Islet of Langerhans (tissue), 1 donor: ENCODE data around the gene ALDH1L1.
A peak's percentile ranks its signal among the peaks of the same experiment; 100 is the strongest.

Source experiments
- FAIRE-seq: peaks from one replicate; lab custom pipeline; 2011; peaks lifted over from hg19 to GRCh38; lab: Jason Lieb, UNC

ALDH1L1 gene

DNA sequence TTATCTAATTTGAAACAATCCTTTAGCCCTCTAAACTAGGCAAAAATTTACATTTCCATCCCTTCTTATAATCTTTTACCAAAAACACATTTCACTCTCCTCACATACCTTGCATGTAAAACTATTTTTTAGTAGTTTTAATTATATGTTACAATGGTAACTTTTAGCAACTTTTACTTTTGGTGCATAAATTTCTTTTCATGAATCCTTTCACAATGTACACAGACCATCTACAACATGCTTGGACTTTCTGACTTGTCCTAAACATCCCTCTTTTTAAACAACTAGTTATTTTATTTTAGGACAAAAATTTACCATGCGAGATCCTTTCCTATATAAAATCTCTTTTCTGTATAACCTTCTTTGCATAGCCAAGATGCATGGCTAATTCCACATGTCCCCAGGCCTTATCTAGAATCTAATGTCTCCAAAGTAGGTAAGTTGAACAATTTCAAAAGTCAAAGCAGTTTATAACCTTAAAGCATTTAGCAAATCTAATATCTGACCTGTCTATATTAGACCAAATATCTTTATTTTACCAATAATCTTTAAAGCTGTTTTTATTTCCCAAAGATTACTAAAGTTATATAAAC is 14.4 kb upstream of the ALDH1L1 start:
- FAIRE-seq, result peak; percentile 68

DNA sequence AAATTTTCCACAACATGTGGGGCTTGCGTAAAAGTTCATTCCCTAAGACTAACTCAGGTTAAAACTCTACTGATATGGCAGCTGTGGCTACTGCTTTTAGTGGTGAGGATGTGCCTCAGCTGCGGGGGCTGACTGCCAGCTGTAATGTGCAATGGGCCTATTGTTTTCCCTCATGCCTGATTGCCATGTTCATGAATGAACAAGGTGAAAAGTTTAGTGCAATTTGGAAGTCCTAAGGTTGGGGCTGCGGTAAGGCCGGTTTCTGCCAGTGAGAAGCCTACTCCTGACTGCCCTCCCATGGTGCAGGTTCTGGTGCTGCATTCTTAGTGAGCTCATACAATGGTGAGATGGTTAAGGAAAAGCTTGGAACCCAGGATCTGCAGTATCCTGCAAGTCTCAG is 10.9 kb upstream of the ALDH1L1 start:
- FAIRE-seq, result no peak

DNA sequence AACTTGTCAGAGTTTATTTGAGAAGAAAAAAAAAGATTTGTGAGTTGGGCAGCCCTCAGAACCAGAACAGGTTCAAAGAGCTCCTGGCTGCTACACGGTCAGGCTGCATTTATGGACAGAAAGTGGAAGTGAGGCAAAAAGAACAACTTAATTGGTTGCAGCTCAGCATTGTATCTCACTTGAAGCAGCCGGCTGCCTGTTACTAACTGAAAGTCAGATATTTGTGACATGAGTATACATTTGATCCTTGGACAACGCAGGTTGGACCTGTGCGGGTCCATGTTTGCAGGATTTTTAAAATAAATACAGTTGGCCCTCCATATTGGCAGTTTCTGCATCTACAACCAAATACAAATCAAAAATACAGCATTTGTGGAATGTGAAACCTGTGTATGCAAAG is 7.5 kb upstream of the ALDH1L1 start:
- no peak for FAIRE-seq

DNA sequence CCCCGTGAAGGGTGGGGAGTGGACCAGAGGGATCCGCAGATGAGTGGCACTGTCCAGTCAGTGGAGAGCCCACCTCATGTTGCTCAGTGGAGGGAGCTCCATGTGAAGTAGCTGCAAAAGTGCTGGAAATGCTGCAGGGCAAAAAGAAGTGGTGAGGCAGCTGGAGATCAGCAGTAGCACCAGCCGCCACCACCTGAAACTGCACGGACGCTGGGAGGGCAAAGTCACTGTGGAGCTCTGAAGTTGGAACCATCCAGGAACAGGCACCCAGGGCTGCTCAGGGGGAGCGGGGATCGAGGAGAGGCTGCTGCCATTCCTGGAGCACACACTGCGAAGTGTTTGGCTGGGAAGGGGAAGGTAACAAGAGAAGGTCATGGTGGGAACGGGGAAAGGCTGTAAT is 6.4 kb upstream of the ALDH1L1 start:
- no peak for FAIRE-seq

DNA sequence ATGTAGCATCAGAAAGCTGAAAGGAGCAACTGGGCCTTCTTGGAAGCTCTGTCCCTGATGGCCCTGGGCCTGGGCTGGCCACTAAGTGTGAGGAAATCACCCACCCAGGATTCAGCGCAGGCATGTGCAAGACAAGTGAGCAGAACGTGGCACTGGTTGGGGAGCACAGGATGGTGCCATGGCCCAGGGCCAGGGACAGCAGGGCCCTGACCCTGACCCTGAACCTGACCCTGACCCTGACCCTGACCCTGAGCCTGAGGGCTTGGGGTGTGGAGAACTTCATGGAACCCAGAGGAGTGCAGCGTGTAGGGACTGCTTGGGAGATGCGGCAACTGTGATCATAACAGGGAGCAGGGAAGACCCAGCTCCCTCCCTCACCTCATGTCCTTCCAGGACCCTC is 5.9 kb upstream of the ALDH1L1 start:
- FAIRE-seq, result no peak

DNA sequence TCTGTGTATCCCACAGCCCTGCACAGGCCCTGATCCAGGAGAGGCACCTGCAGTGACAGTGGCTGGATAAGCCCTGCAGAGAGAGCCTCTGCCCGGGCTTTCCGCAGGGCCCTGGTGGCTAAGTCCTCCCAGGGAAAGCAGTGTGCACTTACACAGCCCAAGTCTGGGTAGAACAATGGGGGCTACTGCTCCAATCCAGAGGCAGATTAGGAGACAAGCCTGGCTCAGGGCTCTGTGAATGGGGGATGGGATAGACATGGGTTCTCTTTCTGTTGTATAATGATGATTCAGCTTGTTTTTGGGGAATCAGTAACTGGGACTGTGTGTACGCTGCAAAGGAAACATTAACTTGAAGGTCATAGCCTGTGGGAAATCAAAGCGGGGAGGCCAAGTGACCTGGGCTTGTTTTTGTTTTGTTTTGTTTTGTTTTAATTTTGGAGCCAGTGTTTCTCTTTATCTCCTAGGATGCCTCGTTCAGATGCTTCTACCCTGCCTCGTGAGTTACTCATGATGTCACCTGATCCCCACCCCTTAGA is 4.1 kb upstream of the ALDH1L1 start:
- FAIRE-seq, result no peak

DNA sequence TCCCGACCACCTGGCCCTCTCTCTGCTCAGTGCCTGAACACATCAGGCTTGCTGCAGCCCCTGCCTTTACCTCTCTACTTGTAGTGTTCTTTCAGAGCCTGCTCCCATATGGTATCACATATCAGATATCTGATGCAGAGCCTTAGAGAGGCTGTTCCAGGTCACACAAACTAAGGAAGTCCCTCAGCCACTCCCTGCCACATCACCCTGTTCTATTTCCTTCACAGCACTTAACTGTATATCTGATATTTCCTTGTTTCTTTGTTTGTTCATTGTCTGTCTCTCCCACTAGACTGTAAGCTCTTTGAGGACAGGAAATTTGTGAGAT is 976 bp upstream of the ALDH1L1 start:
- no peak for FAIRE-seq

DNA sequence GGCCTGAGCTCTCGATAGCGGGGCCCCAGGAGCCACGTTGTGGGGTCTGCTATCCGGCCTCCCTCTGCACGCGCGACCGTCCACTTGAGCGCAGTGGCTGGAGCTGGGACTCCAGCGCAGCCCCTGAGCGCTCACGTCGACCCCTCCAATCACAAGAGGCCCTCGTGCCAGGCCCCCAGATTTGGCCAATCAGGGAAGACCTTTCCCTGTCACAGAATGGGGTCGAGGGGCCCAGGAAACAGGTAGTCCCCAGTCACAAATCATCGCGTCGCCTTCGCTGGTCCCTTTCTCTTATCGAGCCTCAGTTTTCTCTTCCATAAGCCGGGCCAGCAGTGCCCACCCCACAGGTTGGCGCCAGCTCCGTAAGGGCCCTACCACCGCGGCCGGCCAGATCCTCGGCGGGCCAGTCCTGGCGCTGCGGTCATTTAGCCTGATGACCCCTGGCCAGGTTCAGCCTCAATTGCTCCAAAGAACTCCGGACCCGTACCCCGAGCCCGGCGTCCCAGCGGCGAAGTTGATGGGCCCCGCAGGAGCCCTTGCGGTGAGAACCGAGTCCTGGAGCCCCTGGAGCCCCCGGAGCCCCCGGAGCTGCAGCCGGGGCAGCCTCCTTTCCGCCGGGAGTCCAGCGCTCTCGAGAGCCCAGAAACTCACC is 435 bp downstream of the ALDH1L1 start:
- FAIRE-seq, result no peak

DNA sequence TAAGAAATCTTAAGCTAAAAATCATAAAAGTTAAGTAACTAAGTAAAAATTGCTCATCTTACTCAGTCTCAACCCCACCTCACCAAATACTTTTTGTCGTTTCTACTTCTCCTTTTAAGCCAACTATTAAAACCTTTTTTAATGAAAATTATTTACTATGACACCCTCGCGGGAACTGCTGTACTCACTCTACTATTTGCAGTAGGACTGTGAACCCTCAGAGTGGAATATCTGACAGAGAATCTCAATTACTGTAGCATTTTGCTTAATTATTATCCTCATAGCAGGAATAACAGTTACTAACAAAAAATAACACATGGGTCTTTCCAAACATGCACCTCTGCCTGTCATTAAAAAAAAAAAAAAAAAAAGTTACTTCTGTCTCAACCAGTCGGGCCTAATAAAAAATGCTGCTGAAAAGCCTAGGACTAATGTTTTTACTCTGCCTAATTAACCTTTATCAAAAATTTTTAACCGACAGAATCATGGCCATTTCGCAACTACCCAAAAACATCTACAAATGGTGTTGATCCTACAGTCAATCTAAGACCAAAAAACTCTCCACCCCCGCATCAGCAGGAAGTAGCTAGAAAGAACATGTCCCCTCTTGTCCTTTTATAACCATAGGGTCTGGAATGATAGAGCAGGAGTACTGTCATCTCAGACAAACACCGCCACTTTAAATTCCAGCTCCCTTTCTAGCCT is 10.2 kb downstream of the ALDH1L1 start:
- FAIRE-seq, result no peak

DNA sequence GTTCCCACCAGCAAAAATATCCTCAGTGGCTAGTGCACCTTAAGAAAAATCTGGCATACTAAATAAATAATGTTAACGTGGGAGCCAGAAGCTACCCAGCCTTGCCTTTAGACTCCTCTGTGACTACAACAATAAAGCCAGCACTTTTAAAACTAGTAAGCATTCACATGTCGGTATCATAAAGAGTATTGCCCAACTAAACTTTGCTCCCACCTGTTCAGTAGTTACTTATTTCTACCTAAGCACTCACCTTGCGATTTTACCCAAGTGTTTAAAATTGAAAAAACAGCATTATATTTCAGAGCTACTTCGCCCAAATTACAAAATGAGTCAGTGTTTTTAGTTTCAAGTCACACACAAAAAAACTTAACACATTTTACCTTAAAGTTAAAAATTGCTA is 12.8 kb downstream of the ALDH1L1 start:
- FAIRE-seq, result no peak

DNA sequence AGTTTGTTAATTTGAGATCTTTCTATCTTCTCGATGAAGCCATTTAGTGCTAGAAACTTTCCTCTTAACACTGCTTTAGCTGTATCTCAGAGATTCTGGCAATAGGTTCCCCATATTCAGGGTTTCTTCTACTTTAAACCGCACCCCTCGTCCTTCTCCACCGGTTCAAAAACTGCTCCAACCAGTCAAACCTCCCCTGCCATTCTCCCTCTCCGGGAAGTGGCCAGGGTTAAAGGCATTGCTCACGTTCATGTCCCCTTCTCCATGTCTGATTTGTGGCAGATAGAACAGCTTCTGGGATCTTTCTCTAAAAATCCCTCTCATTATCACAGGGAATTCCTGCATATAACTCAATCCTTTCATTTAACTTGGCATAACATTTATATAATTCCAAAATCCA is 14.4 kb downstream of the ALDH1L1 start:
- no peak for FAIRE-seq

DNA sequence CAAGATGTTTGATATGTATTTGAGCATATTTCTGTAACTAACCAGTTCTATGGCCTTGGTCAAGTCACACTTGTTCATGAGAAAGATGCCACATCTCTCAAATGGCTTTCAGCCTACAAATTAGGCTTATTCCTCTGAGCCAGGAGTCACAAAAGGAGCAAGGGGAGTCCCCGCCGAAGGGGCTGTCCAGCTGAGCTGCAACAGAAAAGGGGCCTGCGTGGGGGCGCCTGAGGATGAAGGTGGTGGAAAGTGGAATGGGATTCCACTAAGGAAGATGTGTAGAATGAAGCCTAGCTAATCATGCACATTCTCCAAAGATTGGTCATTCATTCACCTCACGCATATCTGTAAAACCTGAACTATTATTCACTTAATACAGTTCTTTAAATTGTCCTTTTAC is 19.1 kb downstream of the ALDH1L1 start:
- FAIRE-seq, result no peak

DNA sequence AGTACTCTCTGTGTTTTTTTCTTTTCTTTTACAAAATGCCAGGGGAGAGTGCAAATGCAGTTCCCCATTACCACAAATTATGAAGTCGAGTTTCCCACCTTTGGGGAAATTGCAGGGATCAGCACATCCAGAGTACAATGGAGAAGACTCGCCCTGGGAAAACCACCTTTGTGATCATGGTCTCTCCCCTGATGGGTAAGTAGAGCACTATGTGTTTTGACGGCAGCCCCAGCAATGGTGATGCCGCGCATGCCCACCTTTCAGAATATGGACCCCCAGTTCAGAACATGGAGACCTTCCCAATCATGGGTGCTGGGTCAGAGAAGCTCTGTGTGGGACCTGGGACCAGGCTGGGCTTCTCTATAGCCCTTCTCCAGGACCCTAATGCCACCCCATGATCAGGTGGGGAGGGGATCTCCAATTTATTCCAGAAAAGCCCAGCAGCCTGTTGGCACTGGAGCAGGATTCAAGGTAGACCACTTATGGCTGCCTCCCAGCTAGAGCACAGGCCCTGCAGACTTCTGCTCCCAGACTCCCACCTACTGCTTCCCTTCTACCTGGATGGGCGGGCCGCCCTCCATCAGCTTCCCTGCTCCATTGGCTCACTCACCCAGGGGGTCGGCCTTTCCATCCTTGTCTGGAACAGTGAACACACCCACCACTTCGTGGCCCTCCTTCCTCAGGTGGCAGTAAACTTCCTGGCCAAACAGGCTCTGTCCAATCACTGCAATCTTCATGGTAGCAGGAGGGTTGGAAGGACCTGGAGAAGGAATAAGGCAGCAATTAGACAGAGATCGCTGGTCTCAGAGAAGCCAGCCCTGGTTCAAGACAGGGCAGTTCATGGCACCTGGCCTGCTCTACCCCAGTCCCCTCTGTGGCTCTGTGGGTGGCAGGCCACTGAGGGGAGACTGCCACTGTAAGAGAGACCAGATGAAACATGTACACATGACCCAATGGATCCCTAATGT is 19.9 kb downstream of the ALDH1L1 start:
- no peak for FAIRE-seq

DNA sequence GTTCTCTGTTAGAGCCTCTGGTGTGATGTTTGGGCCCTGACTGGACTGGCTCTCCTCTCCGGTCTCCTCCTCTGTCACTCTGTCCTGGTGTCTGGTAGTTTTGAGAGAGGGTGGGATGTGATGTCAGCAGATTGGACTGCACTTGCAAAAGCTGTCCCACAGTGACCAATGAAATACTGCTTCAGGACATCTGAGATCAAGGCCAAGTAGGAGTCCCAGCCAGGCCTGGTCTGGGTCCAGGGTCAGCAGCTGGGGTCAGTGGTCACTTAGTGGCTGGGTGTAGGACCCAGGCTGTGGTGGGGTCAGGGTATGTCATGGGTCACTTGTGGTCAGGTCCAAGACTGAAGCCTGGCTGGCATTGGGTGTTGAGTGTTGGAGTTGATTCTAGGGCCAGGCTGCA is 20.9 kb downstream of the ALDH1L1 start:
- FAIRE-seq, result no peak

DNA sequence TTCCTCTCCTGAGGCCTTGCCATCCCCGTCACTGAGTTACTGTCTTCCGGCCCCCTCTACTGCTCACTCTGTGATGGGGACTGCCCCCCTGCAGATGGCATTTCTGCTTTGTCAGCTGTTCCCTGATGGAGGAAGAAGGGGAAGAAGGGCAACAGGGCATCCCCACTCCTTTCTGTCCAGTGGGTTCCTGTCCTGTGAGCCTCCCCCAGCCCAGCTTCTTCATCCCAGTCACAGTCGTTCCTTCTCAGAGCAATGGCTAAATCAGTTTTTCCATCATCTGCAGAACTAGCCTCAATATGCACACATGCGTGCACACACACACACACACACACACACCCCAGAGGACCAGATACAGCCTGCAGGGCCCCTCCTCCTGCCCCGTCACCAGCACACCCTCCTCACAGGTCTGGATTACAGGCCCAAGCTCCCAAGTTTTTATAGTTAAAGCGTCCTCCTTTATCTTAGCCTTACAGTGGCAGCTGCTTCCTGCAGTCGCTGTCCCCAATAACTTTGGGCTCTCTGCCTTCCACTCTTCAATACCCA is 21.4 kb downstream of the ALDH1L1 start:
- no peak for FAIRE-seq

DNA sequence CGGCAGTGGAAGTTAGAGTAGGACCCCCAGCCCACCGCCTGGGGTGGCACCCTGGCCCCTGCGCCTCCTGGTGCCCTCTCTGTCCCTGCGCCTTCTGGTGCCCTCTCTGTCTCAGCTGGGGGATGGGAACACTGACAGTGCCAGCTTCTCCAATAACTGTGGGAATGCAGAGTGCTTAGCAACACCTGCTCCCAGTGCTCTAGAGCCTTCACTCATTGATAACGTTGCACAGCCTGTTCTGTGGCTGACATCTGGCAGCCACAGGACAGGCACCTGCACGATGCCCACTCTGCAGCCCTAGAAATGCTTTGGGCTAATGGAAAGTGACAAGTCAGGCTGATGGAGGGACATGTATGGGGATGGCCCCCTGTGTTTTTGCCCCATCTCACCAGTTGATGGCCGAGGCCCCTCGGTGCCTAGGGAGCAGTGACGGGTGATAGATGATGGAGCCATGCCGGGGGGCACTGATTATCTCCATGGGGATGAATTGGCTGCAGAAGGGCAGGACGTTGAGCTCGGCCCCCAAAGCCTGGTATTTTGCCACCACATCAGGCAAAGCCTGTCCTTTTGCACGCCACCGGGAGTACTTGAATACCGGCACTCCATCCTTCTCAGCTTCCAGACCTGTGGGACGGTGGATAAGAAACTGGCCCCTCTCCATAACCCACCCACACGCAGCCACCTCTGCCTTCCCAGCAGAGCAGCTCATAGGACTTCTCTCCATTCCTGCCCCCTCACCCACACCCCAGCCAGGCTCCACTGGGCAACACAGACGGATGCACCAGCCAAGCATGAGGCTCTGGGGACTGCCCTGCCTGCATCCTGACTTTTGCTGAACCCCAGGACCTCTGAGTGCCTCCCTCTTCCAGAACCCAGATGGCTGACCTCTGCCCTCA is 22.1 kb downstream of the ALDH1L1 start:
- FAIRE-seq, result no peak

DNA sequence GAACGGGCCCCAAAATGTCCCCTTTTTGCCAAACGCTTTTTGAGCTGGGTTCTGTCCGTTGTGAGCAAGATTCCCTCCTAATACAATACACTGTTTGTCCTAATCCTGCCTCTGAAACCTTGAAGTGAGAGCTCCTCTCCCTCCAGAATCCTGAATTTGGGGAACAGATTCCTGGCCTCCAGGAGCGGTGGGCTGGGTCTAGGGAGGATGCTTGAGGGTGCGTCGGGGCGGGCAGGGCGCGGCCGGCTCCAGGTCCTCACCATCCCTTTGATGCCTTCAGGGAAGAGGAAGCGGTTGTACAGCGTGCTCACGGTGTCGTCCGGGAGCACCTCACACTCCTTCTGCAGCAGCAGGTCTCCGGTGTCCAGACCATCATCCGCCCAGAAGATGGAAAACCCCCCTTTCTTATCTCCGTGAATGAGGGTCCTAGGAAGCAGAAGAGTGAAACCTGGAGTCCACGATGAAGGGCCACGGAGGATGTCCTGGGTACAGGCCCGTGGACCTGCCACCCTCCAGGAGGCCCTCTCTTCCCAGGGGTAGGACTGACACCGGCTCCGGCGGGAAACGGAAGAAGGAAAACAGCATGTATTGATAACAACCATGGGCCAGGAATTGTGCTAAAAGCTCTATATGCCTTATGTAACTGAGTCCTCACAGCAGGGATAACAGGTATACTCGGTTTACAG is 23.2 kb downstream of the ALDH1L1 start:
- FAIRE-seq, result no peak

DNA sequence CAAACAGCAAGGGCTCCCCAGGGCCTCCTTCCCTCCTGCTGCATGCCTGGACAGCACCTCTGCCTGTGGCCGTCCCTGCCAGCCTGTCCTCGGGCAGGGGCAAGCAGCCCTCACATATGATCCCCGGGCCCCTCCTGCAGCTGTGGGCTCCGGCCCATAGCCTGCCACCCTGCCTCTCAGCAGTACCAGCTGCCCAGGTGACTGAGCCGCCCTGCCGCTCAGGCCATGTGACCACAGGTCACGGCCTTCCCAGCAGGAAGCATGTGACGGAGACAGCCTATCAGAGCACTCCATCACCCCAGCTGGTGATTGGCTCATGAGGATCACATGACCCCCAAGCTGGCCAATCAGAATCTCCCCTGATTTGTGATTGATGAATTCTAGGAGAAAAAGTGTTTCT is 23.9 kb downstream of the ALDH1L1 start:
- FAIRE-seq, result no peak

DNA sequence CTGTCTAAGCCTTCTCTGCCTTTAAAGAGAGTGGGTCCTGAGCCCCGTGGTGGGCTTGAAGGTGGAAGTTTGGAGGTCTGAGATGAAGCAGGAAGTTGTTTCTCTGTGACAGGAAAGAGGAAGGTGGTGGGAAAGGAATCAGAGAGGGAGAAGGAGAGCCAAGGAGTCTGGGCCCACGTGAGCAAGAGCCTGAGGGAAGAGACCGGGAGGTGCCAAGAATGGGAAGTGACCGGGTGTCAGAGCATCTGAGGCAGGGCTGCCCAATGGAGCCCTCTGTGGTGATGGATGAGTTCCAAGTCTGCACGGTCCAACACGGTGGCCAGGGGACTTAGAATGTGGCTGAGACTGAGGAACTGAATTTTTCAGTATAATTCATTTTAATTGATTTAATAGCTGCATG is 24.6 kb downstream of the ALDH1L1 start:
- no peak for FAIRE-seq

DNA sequence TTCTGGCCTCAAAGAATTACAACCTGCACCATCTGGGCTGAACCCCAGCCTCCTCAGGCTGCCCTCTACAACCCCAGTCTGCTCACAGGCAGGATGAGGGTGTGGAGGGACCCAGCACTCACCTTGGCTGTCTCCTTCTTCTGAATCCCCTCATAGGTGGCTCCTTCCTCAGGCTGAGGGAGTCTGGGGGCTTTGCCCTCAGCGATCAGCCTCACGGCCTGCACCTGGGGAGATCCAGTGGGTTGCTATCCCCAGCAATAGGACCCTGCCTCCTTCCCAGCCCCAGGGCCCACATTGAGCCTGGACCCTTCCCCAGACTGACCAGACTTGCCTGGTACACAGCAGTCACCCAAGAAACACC is 25.1 kb downstream of the ALDH1L1 start:
- FAIRE-seq, result no peak
